ENCODE results near the gene PTPRS. TPM values are rescaled to one million over a fixed set of nuclear protein-coding genes. Genes with fewer than 3 reads are reported as not detected.

The PTPRS gene
- total and polyA plus RNA-seq, 2 of the 8 experiments (the other 6 are each of a cell fraction or from before 2014, with no cell fraction given), result 96.8 to 223 TPM

- TF ChIP-seq CHD7 (IDR thresholded peaks at IDR 0.05; ENCODE audit: insufficient replicate concordance, low read length) (no peak), TCF12 (IDR thresholded peaks at IDR 0.05; ENCODE audit: low read depth, low read length) (no peak), KDM1A (IDR thresholded peaks at IDR 0.05; ENCODE audit: borderline replicate concordance, low read length) (peak; percentile 40; the same call in 1 of the 2 replicates), PHF8 (conservative IDR thresholded peaks at IDR 0.05; ENCODE audit: low read depth, low read length) (no peak), RFX5 (IDR thresholded peaks at IDR 0.05; ENCODE audit: borderline replicate concordance, low read depth, low read length) (no peak), MAFK (IDR thresholded peaks at IDR 0.05; ENCODE audit: low read depth, low read length) (no peak), BRCA1 (IDR thresholded peaks at IDR 0.05; ENCODE audit: low read depth, low read length) (no peak)
Observed at GRCh38 chr19:5364674-5365073, 24.1 kb upstream of the PTPRS start (continued).

Data from H1 (cell line).